Endodermal cell (in vitro differentiated cells): ENCODE data around the gene MFN1. TPM values are rescaled to one million over a fixed set of nuclear protein-coding genes. Genes with fewer than 3 reads are reported as not detected.

Source experiments
- DNase-seq: peaks from one replicate; pipeline ENCODE4 v3.0.0-alpha.2; 2017
- H3K27ac ChIP-seq: 2 replicates; pipeline ENCODE4 v1.5.1; 2013; ENCODE audit warnings: mild to moderate bottlenecking, low read depth, low read length, moderate library complexity
- H3K27me3 ChIP-seq: 2 replicates; pipeline ENCODE4 v1.6.1; 2013; ENCODE audit warnings: mild to moderate bottlenecking, low read length, moderate library complexity; ENCODE audit not compliant: insufficient read depth, control insufficient read depth, poor library complexity, severe bottlenecking
- H3K36me3 ChIP-seq: 2 replicates; pipeline ENCODE4 v1.7.0; 2013; ENCODE audit warnings: mild to moderate bottlenecking, low read length, moderate library complexity; ENCODE audit not compliant: control insufficient read depth, insufficient read depth
- H3K4me1 ChIP-seq: one replicate; pipeline ENCODE4 v1.7.0; 2013; ENCODE audit warnings: low read length; ENCODE audit not compliant: control insufficient read depth, insufficient read depth
- H3K4me3 ChIP-seq: 2 replicates; pipeline ENCODE4 v1.5.1; 2013; ENCODE audit warnings: mild to moderate bottlenecking, low read length, moderate library complexity
- H3K9ac ChIP-seq: 2 replicates; pipeline ENCODE4 v1.6.1; 2013; ENCODE audit warnings: mild to moderate bottlenecking, low read length, moderate library complexity; ENCODE audit not compliant: poor library complexity, severe bottlenecking; ENCODE audit errors: extremely low read depth
- H3K9me3 ChIP-seq: 2 replicates; pipeline ENCODE4 v1.6.1; 2013; ENCODE audit warnings: mild to moderate bottlenecking, low read length, moderate library complexity; ENCODE audit not compliant: control insufficient read depth
- H3K27ac Mint-ChIP-seq: 2 replicates; pipeline ENCODE4 v1.8.0; 2020; ENCODE audit warnings: mixed read lengths
- H3K27me3 Mint-ChIP-seq: 2 replicates; pipeline ENCODE4 v1.8.0; 2021; ENCODE audit warnings: mild to moderate bottlenecking, mixed read lengths; ENCODE audit not compliant: insufficient read depth
- H3K36me3 Mint-ChIP-seq: 2 replicates; pipeline ENCODE4 v1.8.0; 2020; ENCODE audit warnings: low read depth, mixed read lengths
- H3K4me1 Mint-ChIP-seq: 2 replicates; pipeline ENCODE4 v1.8.0; 2020; ENCODE audit warnings: mixed read lengths
- H3K4me3 Mint-ChIP-seq: 2 replicates; pipeline ENCODE4 v1.8.0; 2020; ENCODE audit warnings: mild to moderate bottlenecking, moderate library complexity, mixed read lengths
- H3K9me3 Mint-ChIP-seq: 2 replicates; pipeline ENCODE4 v1.8.0; 2020; ENCODE audit warnings: mild to moderate bottlenecking, mixed read lengths
- CTCF ChIP-seq: fragments of 200-600 bp; sonication (generic); conservative IDR thresholded peaks from 2 replicates; pipeline ENCODE4 v1.5.0; 2021; ENCODE audit warnings: antibody characterized with exemption, mild to moderate bottlenecking
- WGBS, 2 experiments: methylation state at CpG; one replicate each; pipeline versions ENCODE4 v1.1.5 to v1.1.7; 2013; ENCODE audit warnings: missing lambda C conversion rate in 2 of 2, mixed read lengths in 1 of 2; ENCODE audit not compliant: insufficient coverage in 1 of 2, insufficient read length in 1 of 2; 5-methylcytosine and 5-hydroxymethylcytosine counted together
- total RNA-seq, 2 donors: library from RNA; stranded (reverse); fragmentation: NEBNext Ultra II Directional in 1 of 2; extraction: Animal tissue kit (Norgen Biotek cat#: 25700) in 1 of 2; gene quantifications; 2 replicates in 1 of 2; 3 replicates in 1 of 2; pipeline ENCODE4 v1.2.1, GENCODE V29; 2021

Gene MFN1
- total RNA-seq, 2 donors from 2014 or later, result 42.9 to 45.1 TPM

- H3K27me3 Mint-ChIP-seq, result no peaks in the 10 kb centered on the region
- H3K36me3 Mint-ChIP-seq, result peaks cover 3% of the 10 kb centered on the region
- 86 to 97% methylated on average over 3 of the region's 3 CpGs for WGBS, 2 experiments
Observed at GRCh38 chr3:179418610-179419009, 71.1 kb downstream of the MFN1 start.

GRCh38 chr3:179421500-179421899, 74.0 kb downstream of the MFN1 start:
- Mint-ChIP-seq H3K9me3 (no peaks in the 10 kb centered on the region), H3K4me3 (no peak overlapping the region), H3K27ac (no peak overlapping the region), H3K27me3 (no peaks in the 10 kb centered on the region), H3K36me3 (peaks cover 20% of the 10 kb centered on the region), H3K4me1 (no peaks in the 10 kb centered on the region)
- TF ChIP-seq CTCF, result peak; percentile 67
- Histone ChIP-seq H3K4me3 (no peak overlapping the region), H3K27me3 (no peaks in the 10 kb centered on the region), H3K9me3 (peaks cover 15% of the 10 kb centered on the region), H3K4me1 (no peaks in the 10 kb centered on the region), H3K36me3 (peaks cover 36% of the 10 kb centered on the region), H3K27ac (no peak overlapping the region), H3K9ac (no peak overlapping the region)
- 88 to 90% methylated on average over 2 of the region's 2 CpGs for WGBS, 2 experiments
- DNase-seq, result peak; percentile 55

More at GRCh38 chr3:179418610-179419009, 71.1 kb downstream of the MFN1 start:
- Histone ChIP-seq H3K36me3 (peaks cover 21% of the 10 kb centered on the region), H3K9ac (no peak overlapping the region), H3K27me3 (no peaks in the 10 kb centered on the region), H3K4me3 (no peak overlapping the region), H3K9me3 (no peaks in the 10 kb centered on the region), H3K27ac (no peak overlapping the region), H3K4me1 (no peaks in the 10 kb centered on the region)
- Mint-ChIP-seq H3K4me1 (no peaks in the 10 kb centered on the region), H3K9me3 (no peaks in the 10 kb centered on the region), H3K4me3 (no peak overlapping the region), H3K27ac (no peak overlapping the region)
- DNase-seq, result no peak
- no peak for TF ChIP-seq CTCF

GRCh38 chr3:179425075-179425474, 77.6 kb downstream of the MFN1 start:
- 97 to 100% methylated on average over 1 to 6 of the region's 6 CpGs for WGBS, 2 experiments
- Mint-ChIP-seq H3K4me3 (no peak overlapping the region), H3K4me1 (peaks cover 5% of the 10 kb centered on the region), H3K27me3 (no peaks in the 10 kb centered on the region), H3K36me3 (peaks cover 20% of the 10 kb centered on the region), H3K27ac (no peak overlapping the region), H3K9me3 (no peaks in the 10 kb centered on the region)
- no peak for DNase-seq
- no peak for TF ChIP-seq CTCF
- H3K4me3 ChIP-seq, result no peak overlapping the region
- H3K4me1 ChIP-seq, result no peaks in the 10 kb centered on the region
- no peaks in the 10 kb centered on the region for H3K27me3 ChIP-seq
- no peak overlapping the region for H3K27ac ChIP-seq
- H3K9ac ChIP-seq, result no peak overlapping the region
- H3K36me3 ChIP-seq, result peaks cover 22% of the 10 kb centered on the region
- H3K9me3 ChIP-seq, result peaks cover 15% of the 10 kb centered on the region
